Neuronal stem cell (in vitro differentiated cells): Measurements from ENCODE around the gene RYR2.
A peak's percentile ranks its signal among the peaks of the same experiment; 100 is the strongest.

Experiments
- DNase-seq: peaks from one replicate; pipeline ENCODE4 v3.0.0-alpha.2; 2013; ENCODE audit warnings: low spot score
- H2AFZ ChIP-seq: one replicate; pipeline ENCODE4 v1.6.1; 2013; ENCODE audit warnings: mild to moderate bottlenecking, low read length, inconsistent platforms
- H2AK5ac ChIP-seq: 2 replicates; pipeline ENCODE4 v1.6.1; 2013; ENCODE audit warnings: low read depth, mild to moderate bottlenecking, inconsistent platforms, low read length, moderate library complexity, mixed read lengths
- H2BK120ac ChIP-seq: 2 replicates; pipeline ENCODE4 v1.6.1; 2013; ENCODE audit warnings: low read depth, mild to moderate bottlenecking, inconsistent platforms, low read length, moderate library complexity, mixed read lengths
- H2BK12ac ChIP-seq: one replicate; pipeline ENCODE4 v1.6.1; 2013; ENCODE audit warnings: low read length, inconsistent platforms
- H2BK15ac ChIP-seq: 2 replicates; pipeline ENCODE4 v1.6.1; 2013; ENCODE audit warnings: mild to moderate bottlenecking, low read length, inconsistent platforms, mixed read lengths
- H2BK5ac ChIP-seq: one replicate; pipeline ENCODE4 v1.6.1; 2013; ENCODE audit warnings: inconsistent platforms, mild to moderate bottlenecking, low read length, moderate library complexity
- H3K14ac ChIP-seq: one replicate; pipeline ENCODE4 v1.6.1; 2013; ENCODE audit warnings: low read length, inconsistent platforms
- H3K18ac ChIP-seq: 2 replicates; pipeline ENCODE4 v1.6.1; 2013; ENCODE audit warnings: low read length, inconsistent platforms
- H3K23ac ChIP-seq: 2 replicates; pipeline ENCODE4 v1.6.1; 2013; ENCODE audit warnings: low read depth, mild to moderate bottlenecking, mixed read lengths, low read length, inconsistent platforms; ENCODE audit not compliant: poor library complexity
- H3K27ac ChIP-seq: replicated peaks from 3 replicates; pipeline ENCODE4 v1.5.1; 2013; ENCODE audit warnings: low read length, inconsistent platforms
- H3K27me3 ChIP-seq, 3 experiments: 2 replicates each; pipeline ENCODE4 v1.6.1; 2013; ENCODE audit warnings: low read length in 3 of 3, mild to moderate bottlenecking in 2 of 3, inconsistent platforms in 1 of 3, low read depth in 1 of 3, mixed read lengths in 1 of 3, moderate library complexity in 1 of 3; ENCODE audit not compliant: control insufficient read depth in 3 of 3, insufficient read depth in 3 of 3
- H3K36me3 ChIP-seq, 2 donors: replicated peaks in 1 of 2; 2 replicates each; pipeline ENCODE4 v1.6.1; 2013; ENCODE audit warnings: low read length in 2 of 2; ENCODE audit not compliant: control insufficient read depth in 2 of 2, insufficient read depth in 2 of 2
- H3K4ac ChIP-seq: 2 replicates; pipeline ENCODE4 v1.6.1; 2013; ENCODE audit warnings: inconsistent platforms, mild to moderate bottlenecking, low read length, moderate library complexity
- H3K4me1 ChIP-seq, 2 donors: 1 replicate in 1 of 2; 2 replicates in 1 of 2; pipeline ENCODE4 v1.6.1; 2013; ENCODE audit warnings: low read length in 2 of 2, low read depth in 1 of 2; ENCODE audit not compliant: control insufficient read depth in 2 of 2, insufficient read depth in 1 of 2
- H3K4me2 ChIP-seq: one replicate; pipeline ENCODE4 v1.6.1; 2013; ENCODE audit warnings: mild to moderate bottlenecking, low read length, inconsistent platforms; ENCODE audit not compliant: insufficient read depth, poor library complexity, severe bottlenecking
- H3K4me3 ChIP-seq, 2 donors: 2 replicates each; pipeline ENCODE4 v1.5.1; 2013; ENCODE audit warnings: low read length in 2 of 2, mild to moderate bottlenecking in 2 of 2, inconsistent platforms in 1 of 2, moderate library complexity in 1 of 2
- H3K79me1 ChIP-seq: one replicate; pipeline ENCODE4 v1.6.1; 2013; ENCODE audit warnings: low read depth, mild to moderate bottlenecking, inconsistent platforms, low read length, moderate library complexity
- H3K9ac ChIP-seq: one replicate; pipeline ENCODE4 v1.6.1; 2013; ENCODE audit warnings: mild to moderate bottlenecking, low read depth, low read length, inconsistent platforms; ENCODE audit not compliant: poor library complexity
- H3K9me3 ChIP-seq, 2 donors: replicated peaks in 1 of 2; 2 replicates each; pipeline versions ENCODE3 to v1.6.1; 2013; ENCODE audit warnings: low read length in 2 of 2, mild to moderate bottlenecking in 2 of 2, inconsistent platforms in 1 of 2, low read depth in 1 of 2, mixed read lengths in 1 of 2, moderate library complexity in 1 of 2; ENCODE audit not compliant: control insufficient read depth in 2 of 2, insufficient read depth in 1 of 2
- H4K8ac ChIP-seq: one replicate; pipeline ENCODE4 v1.6.1; 2013; ENCODE audit warnings: low read depth, mild to moderate bottlenecking, inconsistent platforms, low read length, moderate library complexity
- H4K91ac ChIP-seq: one replicate; pipeline ENCODE4 v1.6.1; 2013; ENCODE audit warnings: low read length, low read depth, mild to moderate bottlenecking, inconsistent platforms; ENCODE audit not compliant: poor library complexity
- WGBS, 2 donors: extraction: QIAGEN DNeasy Blood & Tissue Kit; methylation state at CpG; one replicate each; pipeline ENCODE4 v1.1.7; 2013; ENCODE audit warnings: missing lambda C conversion rate in 2 of 2, mixed read lengths in 1 of 2; ENCODE audit not compliant: insufficient read length in 2 of 2, insufficient replicate concordance in 1 of 2; ENCODE audit errors: extremely low coverage in 2 of 2; 5-methylcytosine and 5-hydroxymethylcytosine counted together

RYR2 gene

DNA sequence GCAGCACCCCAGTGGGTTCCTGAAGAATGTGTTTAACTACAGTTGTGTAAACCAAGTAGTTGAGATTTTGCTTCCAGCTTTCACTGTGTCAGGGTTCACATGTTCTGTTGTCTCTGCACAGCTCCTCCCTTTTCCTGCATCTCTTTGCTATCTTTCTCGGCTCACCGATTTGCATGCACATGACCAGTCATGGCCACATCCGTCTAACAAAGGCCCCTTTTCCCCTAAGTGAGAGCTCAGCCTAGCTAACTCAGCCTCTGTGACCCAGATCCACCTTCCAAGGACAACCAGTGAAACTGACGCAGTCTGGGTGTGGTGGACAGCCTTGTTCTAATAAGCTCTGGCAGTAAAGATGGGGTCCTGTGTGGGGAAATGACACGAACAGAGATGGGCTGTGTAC, 747.6 kb downstream of the RYR2 start:
- H3K14ac ChIP-seq: no peak overlapping the region
- no peak overlapping the region for H2BK15ac ChIP-seq
- H3K18ac ChIP-seq: no peak overlapping the region
- H3K79me1 ChIP-seq: no peaks in the 10 kb centered on the region
- H3K27ac ChIP-seq: no peak overlapping the region
- no peak overlapping the region for H4K8ac ChIP-seq
- H3K4me1 ChIP-seq: no peaks in the 10 kb centered on the region
- H3K4me2 ChIP-seq: no peak overlapping the region
- no peak overlapping the region for H3K23ac ChIP-seq
- no peak overlapping the region for H3K4me3 ChIP-seq
- peak overlapping the region; percentile 54 for H2AFZ ChIP-seq
- no CpG with 5 or more reads among the region's 5 CpGs for WGBS, 2 donors
- no peak overlapping the region for H3K9ac ChIP-seq
- no peak overlapping the region for H4K91ac ChIP-seq
- H2AK5ac ChIP-seq: no peak overlapping the region
- no peak overlapping the region for H2BK120ac ChIP-seq
- H2BK12ac ChIP-seq: no peak overlapping the region
- H2BK5ac ChIP-seq: no peak overlapping the region
- H3K9me3 ChIP-seq: no peaks in the 10 kb centered on the region
- H3K27me3 ChIP-seq: no peaks in the 10 kb centered on the region
- no peak overlapping the region for H3K4ac ChIP-seq
- no peaks in the 10 kb centered on the region for H3K36me3 ChIP-seq
- no peak for DNase-seq

DNA sequence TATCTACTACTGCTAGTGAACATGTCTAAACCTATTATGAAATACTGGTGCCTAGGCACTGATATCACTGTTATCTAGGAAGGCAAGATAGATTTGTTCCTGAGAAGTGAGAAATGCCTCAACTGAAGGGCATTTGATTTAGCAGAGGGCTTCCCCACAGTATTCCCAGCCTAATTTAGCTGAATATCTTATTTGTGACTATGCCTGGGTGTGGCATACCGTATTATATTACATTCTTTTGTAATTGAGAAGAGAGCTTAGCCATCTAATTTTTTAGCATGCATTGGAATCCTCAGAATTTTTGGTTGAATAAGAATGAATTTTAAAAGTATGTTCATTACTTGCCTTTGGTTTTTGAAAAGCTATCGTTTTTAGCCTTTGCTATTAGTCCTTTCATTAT, 749.6 kb downstream of the RYR2 start:
- Histone ChIP-seq H3K4ac (no peak overlapping the region), H3K23ac (no peak overlapping the region), H3K27ac (no peak overlapping the region), H2BK120ac (no peak overlapping the region), H2AFZ (no peak overlapping the region), H3K9ac (no peak overlapping the region), H3K4me1 (no peaks in the 10 kb centered on the region), H2BK5ac (no peak overlapping the region), H3K4me2 (no peak overlapping the region), H2AK5ac (no peak overlapping the region), H3K36me3 (no peaks in the 10 kb centered on the region), H3K14ac (no peak overlapping the region), H4K91ac (no peak overlapping the region), H2BK12ac (no peak overlapping the region), H2BK15ac (no peak overlapping the region), H3K27me3 (no peaks in the 10 kb centered on the region), H3K4me3 (no peak overlapping the region), H4K8ac (no peak overlapping the region), H3K79me1 (no peaks in the 10 kb centered on the region), H3K18ac (no peak overlapping the region), H3K9me3 (no peaks in the 10 kb centered on the region)
- WGBS, 2 donors: no CpG with 5 or more reads among the region's 2 CpGs
- no peak for DNase-seq

DNA sequence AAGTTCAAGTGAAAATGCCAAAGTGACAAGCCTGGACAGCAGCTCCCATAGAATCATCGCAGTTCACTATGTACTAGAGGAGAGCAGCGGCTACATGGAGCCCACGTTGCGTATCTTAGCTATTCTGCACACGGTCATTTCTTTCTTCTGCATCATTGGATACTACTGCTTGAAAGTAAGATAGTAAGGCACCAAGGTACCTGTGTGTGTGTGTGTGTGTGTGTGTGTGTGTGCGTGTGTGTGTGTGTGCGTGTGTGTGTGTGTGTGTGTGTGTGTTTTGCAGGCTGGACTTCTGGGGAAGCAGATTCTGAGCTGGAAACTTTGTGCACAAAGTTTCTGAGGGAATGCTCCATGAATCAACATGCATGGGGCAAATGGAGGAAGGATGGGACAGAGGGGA, 750.2 kb downstream of the RYR2 start:
- no peak overlapping the region for H3K4ac ChIP-seq
- H3K9me3 ChIP-seq: no peaks in the 10 kb centered on the region
- H4K91ac ChIP-seq: no peak overlapping the region
- no peak overlapping the region for H3K4me2 ChIP-seq
- no peak overlapping the region for H2AK5ac ChIP-seq
- H2BK12ac ChIP-seq: no peak overlapping the region
- H3K23ac ChIP-seq: no peak overlapping the region
- H3K4me1 ChIP-seq: no peaks in the 10 kb centered on the region
- no peak overlapping the region for H2BK5ac ChIP-seq
- H2BK15ac ChIP-seq: no peak overlapping the region
- no peak overlapping the region for H3K18ac ChIP-seq
- no peak for DNase-seq
- H3K27ac ChIP-seq: no peak overlapping the region
- H3K4me3 ChIP-seq: no peak overlapping the region
- H3K36me3 ChIP-seq: no peaks in the 10 kb centered on the region
- no peak overlapping the region for H3K14ac ChIP-seq
- no CpG with 5 or more reads among the region's 7 CpGs for WGBS, 2 donors
- H4K8ac ChIP-seq: no peak overlapping the region
- peak overlapping the region; percentile 4 for H3K9ac ChIP-seq
- no peaks in the 10 kb centered on the region for H3K27me3 ChIP-seq
- no peak overlapping the region for H2BK120ac ChIP-seq
- H3K79me1 ChIP-seq: no peaks in the 10 kb centered on the region
- H2AFZ ChIP-seq: no peak overlapping the region

DNA sequence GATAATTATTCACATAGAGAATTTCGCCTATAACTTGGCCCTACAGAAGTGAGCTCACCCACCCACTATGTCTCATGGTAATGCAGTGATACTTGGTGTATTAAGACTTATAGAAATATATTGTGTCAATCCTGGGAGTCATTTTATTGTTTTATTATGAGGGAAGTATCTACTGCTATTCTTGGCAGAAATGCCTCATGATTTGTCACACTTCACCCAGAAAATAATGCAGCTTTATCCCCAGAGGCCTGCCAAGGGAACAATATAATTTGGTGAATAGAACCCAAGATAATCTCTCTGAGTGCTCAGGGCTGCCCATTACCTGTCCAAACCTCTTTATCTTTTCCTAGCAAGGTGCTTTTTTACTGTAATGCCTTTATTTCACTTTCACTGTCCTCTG, 750.7 kb downstream of the RYR2 start:
- Histone ChIP-seq H2BK12ac (no peak overlapping the region), H2AK5ac (no peak overlapping the region), H3K9me3 (no peaks in the 10 kb centered on the region), H3K36me3 (no peaks in the 10 kb centered on the region), H3K79me1 (no peaks in the 10 kb centered on the region), H3K9ac (no peak overlapping the region), H2BK15ac (no peak overlapping the region), H3K27ac (no peak overlapping the region), H3K27me3 (no peaks in the 10 kb centered on the region), H3K4me2 (no peak overlapping the region), H4K8ac (no peak overlapping the region), H3K14ac (no peak overlapping the region), H3K18ac (no peak overlapping the region), H3K4me3 (no peak overlapping the region), H2BK120ac (no peak overlapping the region), H3K23ac (no peak overlapping the region), H3K4ac (no peak overlapping the region), H2BK5ac (no peak overlapping the region), H4K91ac (no peak overlapping the region), H3K4me1 (no peaks in the 10 kb centered on the region), H2AFZ (no peak overlapping the region)
- no peak for DNase-seq
- no CpG with 5 or more reads among the region's 1 CpG for WGBS, 2 donors
